Measurements from ENCODE around the gene SH3GL2.

DNA sequence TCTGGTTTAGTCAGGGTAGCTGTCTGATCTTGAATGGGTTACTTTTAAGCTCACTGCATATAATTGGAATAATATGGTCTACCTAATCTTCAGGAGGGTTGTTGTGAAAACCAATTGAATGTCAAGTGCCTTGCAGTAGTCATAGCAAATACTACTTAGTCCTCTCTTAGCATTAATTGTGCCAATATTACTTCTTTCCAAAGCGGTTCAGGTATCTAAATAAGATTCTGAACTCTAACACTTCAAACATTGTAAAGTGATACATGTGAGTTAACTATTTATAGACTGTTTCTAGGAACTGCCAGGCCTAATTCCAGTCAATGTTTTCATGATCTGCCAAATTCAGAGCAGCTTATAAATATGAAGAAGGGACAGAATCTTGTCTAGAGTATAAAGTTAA lies 140.2 kb downstream of the SH3GL2 start:
- TF ChIP-seq POLR2A (IDR thresholded peaks at IDR 0.05) (no peak), EP300 (IDR thresholded peaks at IDR 0.05) (no peak), POLR2AphosphoS5 (IDR thresholded peaks at IDR 0.05) (no peak)
- TF ChIP-seq, protein P1, sequence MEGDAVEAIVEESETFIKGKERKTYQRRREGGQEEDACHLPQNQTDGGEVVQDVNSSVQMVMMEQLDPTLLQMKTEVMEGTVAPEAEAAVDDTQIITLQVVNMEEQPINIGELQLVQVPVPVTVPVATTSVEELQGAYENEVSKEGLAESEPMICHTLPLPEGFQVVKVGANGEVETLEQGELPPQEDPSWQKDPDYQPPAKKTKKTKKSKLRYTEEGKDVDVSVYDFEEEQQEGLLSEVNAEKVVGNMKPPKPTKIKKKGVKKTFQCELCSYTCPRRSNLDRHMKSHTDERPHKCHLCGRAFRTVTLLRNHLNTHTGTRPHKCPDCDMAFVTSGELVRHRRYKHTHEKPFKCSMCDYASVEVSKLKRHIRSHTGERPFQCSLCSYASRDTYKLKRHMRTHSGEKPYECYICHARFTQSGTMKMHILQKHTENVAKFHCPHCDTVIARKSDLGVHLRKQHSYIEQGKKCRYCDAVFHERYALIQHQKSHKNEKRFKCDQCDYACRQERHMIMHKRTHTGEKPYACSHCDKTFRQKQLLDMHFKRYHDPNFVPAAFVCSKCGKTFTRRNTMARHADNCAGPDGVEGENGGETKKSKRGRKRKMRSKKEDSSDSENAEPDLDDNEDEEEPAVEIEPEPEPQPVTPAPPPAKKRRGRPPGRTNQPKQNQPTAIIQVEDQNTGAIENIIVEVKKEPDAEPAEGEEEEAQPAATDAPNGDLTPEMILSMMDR (IDR thresholded peaks at IDR 0.05), result no peak
